ENCODE measurements around the gene GRB14. TPM values are rescaled to one million over a fixed set of nuclear protein-coding genes. Genes with fewer than 3 reads are reported as not detected.

GRB14 gene
- total and polyA plus RNA-seq, 7 donors, result 0.74 to 30.0 (median 4.8) TPM

- Histone ChIP-seq H3K27ac (no peak overlapping the region), H3K4me1 (no peaks in the 10 kb centered on the region), H3K36me3 (ENCODE audit: insufficient read depth in 1 of 2, low read depth in 1 of 2) (no peaks in the 10 kb centered on the region), H3K9me3 (no peaks in the 10 kb centered on the region), H3K4me3 (no peak overlapping the region), H3K27me3 (ENCODE audit: insufficient read depth in 3 of 3, low read length in 2 of 3) (no peaks in the 10 kb centered on the region)
- no peak for ATAC-seq
- no peak for TF ChIP-seq CTCF (IDR thresholded peaks at IDR 0.05)
- 84 to 94% (median 87%) methylated on average over 2 of the region's 2 CpGs for WGBS, 3 donors
- no peak for DNase-seq
- intact Hi-C loops (cut with DNase I), result no loop called here
Measured at GRCh38 chr2:164589522-164589921, 31.8 kb downstream of the GRB14 start.

- no peak overlapping the region for H3K27ac ChIP-seq
- ATAC-seq, result no peak
- DNase-seq, result no peak
- no peaks in the 10 kb centered on the region for H3K27me3 ChIP-seq (ENCODE audit: insufficient read depth in 3 of 3, low read length in 2 of 3)
- H3K36me3 ChIP-seq (ENCODE audit: insufficient read depth in 1 of 2, low read depth in 1 of 2), result no peaks in the 10 kb centered on the region
- no peaks in the 10 kb centered on the region for H3K4me1 ChIP-seq
- no peak for TF ChIP-seq CTCF (IDR thresholded peaks at IDR 0.05)
- 79 to 88% (median 87%) methylated on average over 3 of the region's 3 CpGs for WGBS, 3 donors
- intact Hi-C loops (cut with DNase I), result no loop called here
- no peaks in the 10 kb centered on the region for H3K9me3 ChIP-seq
- no peak overlapping the region for H3K4me3 ChIP-seq
Measured at GRCh38 chr2:164581050-164581449, 40.2 kb downstream of the GRB14 start.

- no peak for TF ChIP-seq CTCF (IDR thresholded peaks at IDR 0.05)
- 80 to 81% (median 81%) methylated on average over 1 of the region's 1 CpG for WGBS, 3 donors
- H3K4me1 ChIP-seq, result no peaks in the 10 kb centered on the region
- no peaks in the 10 kb centered on the region for H3K9me3 ChIP-seq
- no peak overlapping the region for H3K4me3 ChIP-seq
- no peak for DNase-seq
- no peaks in the 10 kb centered on the region for H3K27me3 ChIP-seq (ENCODE audit: insufficient read depth in 3 of 3, low read length in 2 of 3)
- ATAC-seq, result no peak
- H3K27ac ChIP-seq, result no peak overlapping the region
- H3K36me3 ChIP-seq (ENCODE audit: insufficient read depth in 1 of 2, low read depth in 1 of 2), result no peaks in the 10 kb centered on the region
- intact Hi-C loops (cut with DNase I), result no loop called here
Measured at GRCh38 chr2:164574931-164575330, 46.4 kb downstream of the GRB14 start.

- Histone ChIP-seq H3K9me3 (no peaks in the 10 kb centered on the region), H3K4me3 (no peak overlapping the region), H3K27me3 (ENCODE audit: insufficient read depth in 3 of 3, low read length in 2 of 3) (no peaks in the 10 kb centered on the region), H3K27ac (no peak overlapping the region), H3K4me1 (no peaks in the 10 kb centered on the region), H3K36me3 (ENCODE audit: insufficient read depth in 1 of 2, low read depth in 1 of 2) (no peaks in the 10 kb centered on the region)
- DNase-seq, result no peak
- intact Hi-C loops (cut with DNase I), result no loop called here
- no peak for TF ChIP-seq CTCF (IDR thresholded peaks at IDR 0.05)
- 87 to 91% (median 90%) methylated on average over 2 of the region's 2 CpGs for WGBS, 3 donors
- ATAC-seq, result no peak
Measured at GRCh38 chr2:164570475-164570874, 50.8 kb downstream of the GRB14 start.

GRCh38 chr2:164569378-164569777 lies 51.9 kb downstream of the GRB14 start:
- no peak for DNase-seq
- Histone ChIP-seq H3K27ac (no peak overlapping the region), H3K36me3 (ENCODE audit: insufficient read depth in 1 of 2, low read depth in 1 of 2) (no peaks in the 10 kb centered on the region), H3K4me1 (no peaks in the 10 kb centered on the region), H3K4me3 (no peak overlapping the region), H3K9me3 (no peaks in the 10 kb centered on the region), H3K27me3 (ENCODE audit: insufficient read depth in 3 of 3, low read length in 2 of 3) (no peaks in the 10 kb centered on the region)
- ATAC-seq, result no peak
- intact Hi-C loops (cut with DNase I), result loop anchor here in 1 of 2 donors (5.0 to 10.0 kb wide), 2 partner anchors 85 to 148 kb away; no protein-coding TSS in a partner anchor
- TF ChIP-seq CTCF (IDR thresholded peaks at IDR 0.05), result no peak
- WGBS, 3 donors, result 78 to 83% (median 83%) methylated on average over 4 of the region's 4 CpGs
